WERI-Rb-1 (cell line): ENCODE data around the gene ADGRG1.

Source experiments
- DNase-seq: peaks from one replicate; pipeline ENCODE4 v3.0.0-alpha.2; 2020
- H3K27ac ChIP-seq: fragments of 250-450 bp; sonication (Bioruptor Pico); 2 replicates; pipeline ENCODE4 v1.5.1; 2020; ENCODE audit warnings: mild to moderate bottlenecking, moderate library complexity
- H3K27me3 ChIP-seq: fragments of 250-450 bp; sonication (Bioruptor Pico); 2 replicates; pipeline ENCODE4 v1.5.1; 2021; ENCODE audit warnings: mild to moderate bottlenecking, low read depth, moderate library complexity; ENCODE audit not compliant: insufficient read depth, severe bottlenecking
- H3K36me3 ChIP-seq: fragments of 250-450 bp; sonication (Bioruptor Pico); 2 replicates; pipeline ENCODE4 v1.5.1; 2020; ENCODE audit warnings: mild to moderate bottlenecking, moderate library complexity
- H3K4me3 ChIP-seq: 2 replicates; pipeline ENCODE4 v1.5.1; 2011; ENCODE audit warnings: low read depth, mild to moderate bottlenecking, control low read depth, low read length
- H3K9me3 ChIP-seq: fragments of 250-450 bp; sonication (Bioruptor Pico); 2 replicates; pipeline ENCODE4 v1.5.1; 2021; ENCODE audit warnings: mild to moderate bottlenecking, moderate library complexity; ENCODE audit not compliant: severe bottlenecking
- TF ChIP-seq, protein P1 (sequence below): IDR thresholded peaks from 2 replicates; pipeline ENCODE4 v1.5.1; 2011; ENCODE audit warnings: low read depth, mild to moderate bottlenecking, control low read depth, inconsistent platforms, low read length

ADGRG1 gene

DNA sequence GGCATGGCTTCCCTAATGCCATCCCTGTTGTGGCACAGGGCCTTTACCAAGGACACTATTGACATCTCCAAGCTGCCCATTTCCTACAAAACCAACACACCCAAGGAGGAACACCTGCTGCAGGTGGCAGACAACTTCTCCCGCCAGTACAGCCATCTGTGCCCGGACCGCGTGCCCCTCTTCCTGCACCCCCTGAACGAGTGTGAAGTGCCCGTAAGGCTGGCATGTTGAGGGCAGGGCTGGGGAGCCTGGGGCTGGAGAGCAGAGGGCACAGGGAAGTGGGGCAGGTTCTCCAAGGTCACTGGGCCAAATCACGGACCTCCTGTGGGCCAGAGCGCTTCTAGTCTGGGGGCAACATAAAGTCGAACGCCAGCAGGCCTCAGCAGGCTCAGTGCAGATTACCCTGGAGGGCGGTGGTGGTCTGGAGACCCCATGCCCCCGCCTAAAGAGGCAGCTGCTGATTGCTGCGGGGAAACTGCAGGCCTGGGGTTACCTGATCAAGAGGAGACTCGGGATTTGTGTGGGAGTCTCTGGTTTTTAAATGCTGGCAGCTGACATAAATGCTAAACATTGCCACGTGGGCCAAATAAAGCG, 70.5 kb downstream of the ADGRG1 start:
- Histone ChIP-seq H3K36me3 (no peaks in the 10 kb centered on the region), H3K4me3 (no peak overlapping the region), H3K27me3 (no peaks in the 10 kb centered on the region), H3K27ac (no peak overlapping the region), H3K9me3 (no peaks in the 10 kb centered on the region)
- TF ChIP-seq, protein P1, sequence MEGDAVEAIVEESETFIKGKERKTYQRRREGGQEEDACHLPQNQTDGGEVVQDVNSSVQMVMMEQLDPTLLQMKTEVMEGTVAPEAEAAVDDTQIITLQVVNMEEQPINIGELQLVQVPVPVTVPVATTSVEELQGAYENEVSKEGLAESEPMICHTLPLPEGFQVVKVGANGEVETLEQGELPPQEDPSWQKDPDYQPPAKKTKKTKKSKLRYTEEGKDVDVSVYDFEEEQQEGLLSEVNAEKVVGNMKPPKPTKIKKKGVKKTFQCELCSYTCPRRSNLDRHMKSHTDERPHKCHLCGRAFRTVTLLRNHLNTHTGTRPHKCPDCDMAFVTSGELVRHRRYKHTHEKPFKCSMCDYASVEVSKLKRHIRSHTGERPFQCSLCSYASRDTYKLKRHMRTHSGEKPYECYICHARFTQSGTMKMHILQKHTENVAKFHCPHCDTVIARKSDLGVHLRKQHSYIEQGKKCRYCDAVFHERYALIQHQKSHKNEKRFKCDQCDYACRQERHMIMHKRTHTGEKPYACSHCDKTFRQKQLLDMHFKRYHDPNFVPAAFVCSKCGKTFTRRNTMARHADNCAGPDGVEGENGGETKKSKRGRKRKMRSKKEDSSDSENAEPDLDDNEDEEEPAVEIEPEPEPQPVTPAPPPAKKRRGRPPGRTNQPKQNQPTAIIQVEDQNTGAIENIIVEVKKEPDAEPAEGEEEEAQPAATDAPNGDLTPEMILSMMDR, result no peak
- DNase-seq, result no peak

DNA sequence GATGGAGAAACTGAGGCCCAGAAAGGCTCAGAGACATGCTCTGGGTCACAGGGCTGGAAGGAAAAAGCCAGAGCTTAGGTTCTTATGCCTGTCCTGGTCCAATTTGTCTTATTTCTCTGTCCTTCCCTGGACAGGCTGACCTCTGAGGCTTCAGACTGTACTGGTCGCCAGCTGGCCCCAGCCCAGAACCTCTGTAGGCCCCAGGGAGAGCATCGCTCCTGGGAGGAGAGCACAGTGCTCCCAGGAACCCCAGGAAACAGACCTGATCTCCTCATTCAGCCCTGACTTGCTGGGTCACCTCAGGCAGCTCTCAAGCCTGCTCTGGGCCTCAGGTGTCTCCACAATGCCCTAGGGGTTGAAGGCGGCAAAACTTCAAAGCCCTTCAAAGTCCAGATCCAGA, 71.1 kb downstream of the ADGRG1 start:
- no peak for DNase-seq
- Histone ChIP-seq H3K4me3 (no peak overlapping the region), H3K27me3 (no peaks in the 10 kb centered on the region), H3K9me3 (no peaks in the 10 kb centered on the region), H3K36me3 (no peaks in the 10 kb centered on the region), H3K27ac (no peak overlapping the region)
- TF ChIP-seq, protein P1, result no peak

DNA sequence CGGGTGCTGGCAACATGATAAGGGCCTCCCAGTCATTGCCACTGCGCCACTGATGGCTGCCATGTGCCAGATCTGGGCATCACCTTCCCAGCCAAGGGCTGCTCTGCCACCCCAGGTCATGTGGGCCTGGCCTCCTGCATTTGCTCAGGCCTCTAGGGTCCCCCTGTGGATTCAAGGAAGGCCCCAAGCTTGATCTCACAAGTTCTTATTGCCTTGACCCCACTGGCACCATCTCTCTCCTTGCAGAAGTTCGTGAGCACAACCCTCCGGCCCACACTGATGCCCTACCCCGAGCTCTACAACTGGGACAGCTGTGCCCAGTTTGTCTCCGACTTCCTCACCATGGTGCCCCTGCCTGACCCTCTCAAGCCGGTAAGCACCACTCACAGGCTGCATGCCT, 71.5 kb downstream of the ADGRG1 start:
- TF ChIP-seq, protein P1, result no peak
- Histone ChIP-seq H3K27me3 (no peaks in the 10 kb centered on the region), H3K36me3 (no peaks in the 10 kb centered on the region), H3K4me3 (no peak overlapping the region), H3K9me3 (no peaks in the 10 kb centered on the region), H3K27ac (no peak overlapping the region)
- DNase-seq, result no peak

DNA sequence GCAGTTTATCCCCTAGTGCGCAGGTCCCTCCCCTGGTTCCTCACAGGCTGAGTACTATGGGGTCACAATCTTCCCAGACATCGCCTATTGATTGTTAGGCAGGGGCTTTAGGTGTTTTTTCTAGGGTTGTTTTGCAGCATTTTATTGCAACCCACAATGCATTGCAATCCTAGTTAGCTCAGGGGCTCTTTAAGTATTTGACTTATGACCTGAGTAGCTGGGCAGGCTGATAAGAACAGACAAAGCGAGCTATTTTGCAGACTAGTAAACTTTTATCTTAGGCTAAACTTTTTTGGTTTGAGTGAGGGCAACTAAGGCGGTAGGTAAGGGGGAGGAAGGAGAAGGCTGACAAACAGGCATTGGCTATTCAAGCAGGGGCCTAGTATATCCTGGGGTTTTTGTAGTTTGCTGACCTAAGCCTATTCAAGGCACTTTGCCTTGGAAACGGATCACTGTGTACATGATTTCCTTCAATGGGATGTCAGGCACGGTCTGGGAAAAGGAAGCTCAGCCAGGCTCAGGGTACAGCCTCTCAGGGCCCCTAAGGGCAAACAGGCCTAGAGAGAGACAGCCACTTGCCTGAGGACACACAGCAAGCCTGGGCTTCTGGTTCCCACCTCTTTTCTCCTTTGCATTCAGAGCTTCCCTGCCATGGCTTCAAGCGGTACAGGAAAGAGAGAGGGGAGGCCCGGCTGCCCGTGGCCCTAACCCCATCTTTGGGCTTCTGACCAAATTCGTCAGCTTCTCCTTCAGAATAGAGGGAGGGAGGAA, 72.5 kb downstream of the ADGRG1 start:
- DNase-seq, result no peak
- Histone ChIP-seq H3K27me3 (no peaks in the 10 kb centered on the region), H3K4me3 (no peak overlapping the region), H3K9me3 (no peaks in the 10 kb centered on the region), H3K36me3 (no peaks in the 10 kb centered on the region), H3K27ac (no peak overlapping the region)
- TF ChIP-seq, protein P1, result no peak

DNA sequence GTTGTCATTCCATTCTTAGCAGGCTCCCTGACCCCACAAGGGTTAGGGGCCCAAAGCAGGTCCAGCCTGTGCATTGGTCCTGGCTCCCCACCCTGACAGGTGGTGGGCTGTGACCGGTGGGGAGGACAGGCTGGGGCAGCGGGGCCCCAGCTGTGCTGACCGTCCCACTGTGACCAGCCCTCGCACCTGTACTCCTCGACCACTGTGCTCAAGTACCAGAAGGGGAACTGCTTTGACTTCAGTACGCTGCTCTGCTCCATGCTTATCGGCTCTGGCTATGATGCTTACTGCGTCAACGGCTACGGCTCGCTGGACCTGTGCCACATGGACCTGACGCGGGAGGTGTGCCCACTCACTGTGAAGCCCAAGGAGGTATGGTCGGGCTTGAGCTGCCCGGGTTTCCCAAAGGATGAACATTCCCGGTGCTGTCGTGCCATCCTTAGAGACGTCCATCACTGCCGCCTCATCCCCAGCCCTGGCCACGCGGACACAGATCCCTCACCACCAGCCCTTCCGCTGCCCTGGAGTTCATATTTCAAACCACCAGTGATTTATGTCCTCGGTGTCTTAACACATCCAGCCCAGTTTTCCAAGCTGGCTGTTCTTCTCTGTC, 73.4 kb downstream of the ADGRG1 start:
- Histone ChIP-seq H3K9me3 (no peaks in the 10 kb centered on the region), H3K27me3 (no peaks in the 10 kb centered on the region), H3K36me3 (no peaks in the 10 kb centered on the region), H3K27ac (no peak overlapping the region), H3K4me3 (no peak overlapping the region)
- DNase-seq, result no peak
- TF ChIP-seq, protein P1, result no peak
